HepG2 (cell line): ENCODE results near the gene TSPAN32. TPM values are rescaled to one million over a fixed set of nuclear protein-coding genes. Genes with fewer than 3 reads are reported as not detected.

ENCODE experiments used
- ATAC-seq: fragments of 200-7000 bp; cut with Tn5 transposase; 3 replicates; pipeline ENCODE4 v1.9.1; 2020; ENCODE audit warnings: mild to moderate bottlenecking, moderate library complexity
- BruUV-seq: library from RNA; stranded (reverse); fragments of 400-500 nt; replicated peaks from 2 replicates; lab custom pipeline; 2021; lab: Mats Ljungman, UMichigan
- CTCF ChIA-PET: fragments of 300-600 bp; formaldehyde crosslinking; extraction: SDS; loops from one replicate; lab custom pipeline; 2021; ENCODE audit warnings: low total read pairs, inconsistent platforms, low intra/inter-chr PET ratio; lab: Yijun Ruan, JAX
- POLR2A ChIA-PET: fragments of 350-600 bp; sonication (Branson Sonifier 250); formaldehyde crosslinking; loops from one replicate; lab custom pipeline; 2020; ENCODE audit warnings: antibody characterized with exemption, inconsistent platforms; lab: Yijun Ruan, JAX
- DNase-seq: peaks from one replicate; pipeline ENCODE4 v3.0.0-alpha.2; 2015; ENCODE audit warnings: low spot score
- FAIRE-seq: peaks from 3 replicates; lab custom pipeline; 2011; peaks lifted over from hg19 to GRCh38; lab: Jason Lieb, UNC
- H2AFZ ChIP-seq: one replicate; pipeline ENCODE4 v1.6.1; 2011; ENCODE audit warnings: low read length, inconsistent platforms
- H3K27ac ChIP-seq: fragments of 300-600 bp; 3 replicates; pipeline ENCODE4 v1.8.0; 2011; ENCODE audit warnings: mixed run types, mild to moderate bottlenecking, mixed read lengths, low read length, inconsistent platforms; ENCODE audit not compliant: insufficient read depth; ENCODE audit errors: extremely low read length
- H3K27me3 ChIP-seq, 2 experiments: fragments of 200-600 bp in 1 of 2; 2 replicates in 1 of 2; 3 replicates in 1 of 2; pipeline versions ENCODE4 v1.6.0 to v1.8.0; 2011; ENCODE audit warnings: low read length in 2 of 2, mild to moderate bottlenecking in 2 of 2, moderate library complexity in 2 of 2, inconsistent platforms in 1 of 2; ENCODE audit not compliant: insufficient read depth in 2 of 2, control insufficient read depth in 1 of 2
- H3K36me3 ChIP-seq, 2 experiments: fragments of 200-600 bp in 1 of 2; replicated peaks in 1 of 2; 2 replicates in 1 of 2; 3 replicates in 1 of 2; pipeline versions ENCODE4 v1.5.1 to v1.8.0; 2011; ENCODE audit warnings: low read length in 2 of 2, inconsistent platforms in 1 of 2; ENCODE audit not compliant: insufficient read depth in 2 of 2, control insufficient read depth in 1 of 2
- H3K4me1 ChIP-seq: 2 replicates; pipeline ENCODE4 v1.5.1; 2012; ENCODE audit warnings: low read length, inconsistent platforms; ENCODE audit not compliant: insufficient read depth
- H3K4me2 ChIP-seq: 2 replicates; pipeline ENCODE4 v1.6.0; 2011; ENCODE audit warnings: low read depth, low read length, inconsistent platforms
- H3K4me3 ChIP-seq, 3 experiments: fragments of 200-600 bp in 1 of 3; sonication (generic), shearing (Covaris generic) in 1 of 3; replicated peaks in 1 of 3; 2 replicates each; pipeline ENCODE4 v1.5.1; 2011 to 2016; ENCODE audit warnings: low read length in 3 of 3, inconsistent platforms in 2 of 3, low read depth in 2 of 3, mild to moderate bottlenecking in 2 of 3, control low read depth in 1 of 3, mixed read lengths in 1 of 3; ENCODE audit not compliant: insufficient read depth in 1 of 3
- H3K79me2 ChIP-seq: one replicate; pipeline ENCODE4 v1.6.1; 2011; ENCODE audit warnings: low read length, inconsistent platforms; ENCODE audit not compliant: insufficient read depth
- H3K9ac ChIP-seq: 2 replicates; pipeline ENCODE4 v1.6.0; 2011; ENCODE audit warnings: mild to moderate bottlenecking, low read depth, low read length, inconsistent platforms; ENCODE audit not compliant: insufficient read depth
- H3K9me3 ChIP-seq: 2 replicates; pipeline ENCODE4 v1.5.1; 2012; ENCODE audit warnings: mild to moderate bottlenecking, low read length
- H4K20me1 ChIP-seq: 2 replicates; pipeline ENCODE4 v1.6.0; 2011; ENCODE audit warnings: inconsistent platforms, mild to moderate bottlenecking, low read length, moderate library complexity; ENCODE audit not compliant: insufficient read depth
- RARA ChIP-seq: IDR thresholded peaks from 2 replicates; pipeline ENCODE4 v1.6.1; 2016; ENCODE audit warnings: missing genetic modification reagents, missing compliant biosample characterization
- ZNF282 ChIP-seq: fragments of 450-650 bp; IDR thresholded peaks from 2 replicates; pipeline ENCODE4 v1.6.1; 2018; ENCODE audit not compliant: partially characterized antibody
- WGBS: methylation state at CpG from one replicate; pipeline ENCODE4 v1.1.6; 2017; ENCODE audit warnings: low lambda C conversion rate; 5-methylcytosine and 5-hydroxymethylcytosine counted together
- in situ Hi-C: cut with HindIII; loops from 2 replicates; pipeline ENCODE4 v1.10.0; 2017; ENCODE audit warnings: low pct_unique_long_range_greater_than_20kb; ENCODE audit not compliant: extremely low pct_ligation_motif_present
- intact Hi-C: fragments of 100-400 bp; cut with micrococcal nuclease; formaldehyde crosslinking; loops from one replicate; pipeline ENCODE4 v1.10.0; 2022; ENCODE audit not compliant: unreplicated experiment
- polyA plus RNA-seq, 8 experiments: library from polyadenylated mRNA; depleted of rRNA in 3 of 8; stranded (reverse) in 7 of 8; unstranded in 1 of 8; fragments of >200 nt; fragmentation: Illumina TruSeq in 4 of 8; extraction: Trizol in 4 of 8; gene quantifications; 2 replicates each; pipeline versions ENCODE4 v1.2.1 to v1.2.3, GENCODE V29; 2011 to 2016; ENCODE audit warnings: low read depth in 4 of 8, missing spikeins in 1 of 8, mixed read lengths in 1 of 8; ENCODE audit not compliant: insufficient read depth in 1 of 8
- total RNA-seq, 5 experiments: library from RNA; depleted of rRNA; stranded (reverse); fragments of >200 nt; fragmentation: Illumina TruSeq; extraction: Trizol; gene quantifications; 2 replicates each; pipeline ENCODE4 v1.2.3, GENCODE V29; 2016; ENCODE audit warnings: low read depth in 1 of 5
- TF ChIP-seq, protein P1 (sequence below): sonication (generic); formaldehyde crosslinking; IDR thresholded peaks from 2 replicates; pipeline ENCODE4 v1.5.1; 2020; ENCODE audit warnings: missing genetic modification reagents, mild to moderate bottlenecking, borderline replicate concordance
- TF ChIP-seq, protein P2 (sequence below): sonication (generic); formaldehyde crosslinking; IDR thresholded peaks from 2 replicates; pipeline ENCODE4 v1.4.0; 2020; ENCODE audit warnings: missing genetic modification reagents
- TF ChIP-seq, protein P3 (sequence below): sonication (generic); formaldehyde crosslinking; IDR thresholded peaks from 2 replicates; pipeline ENCODE4 v1.5.1; 2020; ENCODE audit warnings: mild to moderate bottlenecking, moderate library complexity, missing genetic modification reagents
- TF ChIP-seq, protein P4 (sequence below): sonication (generic); formaldehyde crosslinking; IDR thresholded peaks from 2 replicates; pipeline ENCODE4 v1.5.1; 2020; ENCODE audit warnings: missing genetic modification reagents, mild to moderate bottlenecking, borderline replicate concordance

Gene TSPAN32
- total and polyA plus RNA-seq, 2 of the 13 experiments (the other 11 are each of a cell fraction or from before 2014, with no cell fraction given): 0.09 to 0.70 TPM

DNA sequence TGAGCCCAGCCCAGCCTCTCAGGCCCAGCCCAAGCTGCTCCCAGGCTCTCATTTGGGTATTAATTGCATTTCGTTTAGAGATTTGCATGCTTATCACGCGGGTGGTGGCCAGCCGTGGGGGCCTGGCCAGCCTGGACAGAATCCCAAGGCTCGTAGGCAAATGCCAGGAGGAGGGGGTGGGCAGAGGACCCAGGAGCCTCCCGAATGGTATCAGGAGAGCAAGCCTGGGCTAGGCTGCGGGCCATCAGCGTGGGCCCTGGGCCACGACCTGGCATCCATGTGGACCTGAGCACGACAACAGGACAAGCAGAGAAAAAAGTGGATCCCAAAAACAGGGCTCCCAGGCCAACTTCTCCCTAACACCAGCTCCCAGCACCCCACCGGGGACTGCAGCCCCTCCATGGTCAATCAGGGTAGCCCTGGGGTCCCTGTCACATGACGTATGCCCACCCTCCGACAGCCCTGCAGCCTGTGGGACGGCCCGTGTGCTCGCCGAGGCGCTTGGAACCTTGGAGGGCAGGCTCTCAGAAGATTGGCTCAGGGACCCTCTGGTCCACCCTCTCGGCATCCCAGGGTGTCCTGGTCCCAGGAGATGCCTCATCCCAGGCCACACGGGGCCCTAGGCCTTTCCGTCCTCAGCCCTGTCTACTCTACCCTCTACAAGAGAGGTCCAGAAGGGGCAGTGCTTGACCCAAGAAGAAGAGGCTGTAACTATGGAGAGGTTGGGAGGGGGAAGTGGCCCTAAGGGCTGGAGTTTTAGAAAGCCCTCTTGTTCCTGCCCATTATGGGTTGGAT, 40.2 kb upstream of the TSPAN32 start:
- H2AFZ ChIP-seq: no peak overlapping the region
- peaks cover 11 to 72% of the 10 kb centered on the region in 2 experiments for H3K27me3 ChIP-seq
- H3K4me1 ChIP-seq: no peaks in the 10 kb centered on the region
- no peaks in the 10 kb centered on the region for H4K20me1 ChIP-seq
- DNase-seq: no peak
- in situ Hi-C loops (no loop called here), intact Hi-C loops (loop anchor here (10.0 kb wide), 1 partner anchor 47 kb away; no protein-coding TSS in a partner anchor)
- WGBS: 66% methylated on average over 5 of the region's 21 CpGs
- POLR2A ChIA-PET: interaction anchor here (1.0 kb wide), 1 partner anchor 50 kb away, joined by 3 read pairs; no protein-coding TSS in a partner anchor
- no peaks in the 10 kb centered on the region for H3K9me3 ChIP-seq
- H3K9ac ChIP-seq: no peak overlapping the region
- H3K36me3 ChIP-seq: no peaks in the 10 kb centered on the region
- H3K79me2 ChIP-seq: no peaks in the 10 kb centered on the region
- no peak overlapping the region for H3K4me2 ChIP-seq
- FAIRE-seq: no peak
- H3K27ac ChIP-seq: no peak overlapping the region
- CTCF ChIA-PET: no interaction called here
- no peak for ATAC-seq
- no peak overlapping the region for H3K4me3 ChIP-seq
- TF ChIP-seq, protein P1, sequence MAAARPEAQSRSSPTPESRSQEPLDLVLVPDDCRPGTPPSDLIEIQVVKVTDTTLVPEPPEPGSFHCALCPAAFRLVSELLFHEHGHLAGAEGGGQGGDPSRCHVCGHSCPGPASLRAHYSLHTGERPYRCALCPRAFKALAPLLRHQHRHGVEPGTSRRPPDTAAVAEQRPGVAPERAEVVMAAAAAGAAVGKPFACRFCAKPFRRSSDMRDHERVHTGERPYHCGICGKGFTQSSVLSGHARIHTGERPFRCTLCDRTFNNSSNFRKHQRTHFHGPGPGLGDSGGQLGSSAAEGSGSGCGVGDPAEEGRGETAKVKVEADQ (CRISPR knock-in tag): no peak
- TF ChIP-seq ZNF282 (no peak), RARA (CRISPR knock-in tag) (no peak)
- TF ChIP-seq, protein P2, sequence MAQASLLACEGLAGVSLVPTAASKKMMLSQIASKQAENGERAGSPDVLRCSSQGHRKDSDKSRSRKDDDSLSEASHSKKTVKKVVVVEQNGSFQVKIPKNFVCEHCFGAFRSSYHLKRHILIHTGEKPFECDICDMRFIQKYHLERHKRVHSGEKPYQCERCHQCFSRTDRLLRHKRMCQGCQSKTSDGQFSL (CRISPR knock-in tag): no peak
- TF ChIP-seq, protein P3, sequence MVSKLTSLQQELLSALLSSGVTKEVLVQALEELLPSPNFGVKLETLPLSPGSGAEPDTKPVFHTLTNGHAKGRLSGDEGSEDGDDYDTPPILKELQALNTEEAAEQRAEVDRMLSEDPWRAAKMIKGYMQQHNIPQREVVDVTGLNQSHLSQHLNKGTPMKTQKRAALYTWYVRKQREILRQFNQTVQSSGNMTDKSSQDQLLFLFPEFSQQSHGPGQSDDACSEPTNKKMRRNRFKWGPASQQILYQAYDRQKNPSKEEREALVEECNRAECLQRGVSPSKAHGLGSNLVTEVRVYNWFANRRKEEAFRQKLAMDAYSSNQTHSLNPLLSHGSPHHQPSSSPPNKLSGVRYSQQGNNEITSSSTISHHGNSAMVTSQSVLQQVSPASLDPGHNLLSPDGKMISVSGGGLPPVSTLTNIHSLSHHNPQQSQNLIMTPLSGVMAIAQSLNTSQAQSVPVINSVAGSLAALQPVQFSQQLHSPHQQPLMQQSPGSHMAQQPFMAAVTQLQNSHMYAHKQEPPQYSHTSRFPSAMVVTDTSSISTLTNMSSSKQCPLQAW (CRISPR knock-in tag): no peak
- TF ChIP-seq, protein P4, sequence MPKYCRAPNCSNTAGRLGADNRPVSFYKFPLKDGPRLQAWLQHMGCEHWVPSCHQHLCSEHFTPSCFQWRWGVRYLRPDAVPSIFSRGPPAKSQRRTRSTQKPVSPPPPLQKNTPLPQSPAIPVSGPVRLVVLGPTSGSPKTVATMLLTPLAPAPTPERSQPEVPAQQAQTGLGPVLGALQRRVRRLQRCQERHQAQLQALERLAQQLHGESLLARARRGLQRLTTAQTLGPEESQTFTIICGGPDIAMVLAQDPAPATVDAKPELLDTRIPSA: no peak
- no TSS peak for BruUV-seq
